ENCODE data around the gene WWOX. TPM values are rescaled to one million over a fixed set of nuclear protein-coding genes. Genes with fewer than 3 reads are reported as not detected.

Gene WWOX
- total and polyA plus RNA-seq, 2 of the 13 experiments (the other 11 are each of a cell fraction or from before 2014, with no cell fraction given): 9.1 to 37.4 TPM

DNA sequence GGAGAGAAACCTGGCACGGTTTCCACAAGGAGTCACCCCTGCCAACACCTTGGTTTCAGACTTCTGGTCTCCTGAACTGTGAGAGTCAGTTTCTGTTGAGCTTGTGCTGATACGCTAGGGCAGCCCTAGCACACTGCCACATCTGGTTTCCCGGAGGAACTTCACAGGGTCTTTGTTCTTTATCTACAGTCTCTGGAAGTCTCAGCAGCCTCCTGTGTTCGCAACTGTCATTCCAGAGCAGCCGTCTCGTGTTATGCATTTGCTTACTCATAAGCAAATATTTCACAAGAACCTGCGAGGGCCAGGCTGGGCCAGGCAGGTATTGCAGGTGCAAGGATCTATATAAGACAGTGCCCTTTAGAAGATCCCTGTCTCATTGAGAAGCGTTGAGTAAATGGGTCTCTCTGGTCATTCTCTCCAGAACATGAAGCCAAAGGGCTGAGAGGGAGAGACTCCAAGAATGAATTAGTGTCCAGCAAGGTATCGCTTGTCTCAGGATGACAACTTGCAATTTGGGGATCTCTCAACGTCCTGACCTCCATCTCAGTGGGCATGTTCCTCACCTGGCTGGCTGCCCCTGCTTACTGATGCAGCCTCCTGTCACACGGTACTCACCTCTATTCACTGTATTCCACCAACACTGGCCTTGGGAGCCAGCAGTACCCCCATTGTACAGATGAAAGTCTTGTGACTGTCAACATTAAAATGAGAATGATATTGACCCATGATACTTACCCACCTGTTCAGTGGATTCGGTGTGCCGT lies 141.2 kb downstream of the WWOX start (continued):
- no peak for TF ChIP-seq ZNF225 (CRISPR knock-in tag; IDR thresholded peaks at IDR 0.05)
- no peak for TF ChIP-seq ZNF121 (CRISPR knock-in tag; IDR thresholded peaks at IDR 0.05)
- TF ChIP-seq NFYC (CRISPR knock-in tag; IDR thresholded peaks at IDR 0.05): no peak
- TF ChIP-seq GLI4 (CRISPR knock-in tag; IDR thresholded peaks at IDR 0.05; ENCODE audit: borderline replicate concordance): no peak
- TF ChIP-seq NFE2L2 (IDR thresholded peaks at IDR 0.05; ENCODE audit: low read length): peak; percentile 34; the same call in 1 of the 2 replicates
- TF ChIP-seq ZNF138 (CRISPR knock-in tag; IDR thresholded peaks at IDR 0.05; ENCODE audit: low read depth): no peak
- no peak for TF ChIP-seq SNRNP70 (IDR thresholded peaks at IDR 0.05; ENCODE audit: low read depth, low read length)
- TF ChIP-seq ZNF674 (CRISPR knock-in tag; IDR thresholded peaks at IDR 0.05; ENCODE audit: low read depth): no peak
- TF ChIP-seq, protein P1, sequence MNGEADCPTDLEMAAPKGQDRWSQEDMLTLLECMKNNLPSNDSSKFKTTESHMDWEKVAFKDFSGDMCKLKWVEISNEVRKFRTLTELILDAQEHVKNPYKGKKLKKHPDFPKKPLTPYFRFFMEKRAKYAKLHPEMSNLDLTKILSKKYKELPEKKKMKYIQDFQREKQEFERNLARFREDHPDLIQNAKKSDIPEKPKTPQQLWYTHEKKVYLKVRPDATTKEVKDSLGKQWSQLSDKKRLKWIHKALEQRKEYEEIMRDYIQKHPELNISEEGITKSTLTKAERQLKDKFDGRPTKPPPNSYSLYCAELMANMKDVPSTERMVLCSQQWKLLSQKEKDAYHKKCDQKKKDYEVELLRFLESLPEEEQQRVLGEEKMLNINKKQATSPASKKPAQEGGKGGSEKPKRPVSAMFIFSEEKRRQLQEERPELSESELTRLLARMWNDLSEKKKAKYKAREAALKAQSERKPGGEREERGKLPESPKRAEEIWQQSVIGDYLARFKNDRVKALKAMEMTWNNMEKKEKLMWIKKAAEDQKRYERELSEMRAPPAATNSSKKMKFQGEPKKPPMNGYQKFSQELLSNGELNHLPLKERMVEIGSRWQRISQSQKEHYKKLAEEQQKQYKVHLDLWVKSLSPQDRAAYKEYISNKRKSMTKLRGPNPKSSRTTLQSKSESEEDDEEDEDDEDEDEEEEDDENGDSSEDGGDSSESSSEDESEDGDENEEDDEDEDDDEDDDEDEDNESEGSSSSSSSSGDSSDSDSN (CRISPR knock-in tag; IDR thresholded peaks at IDR 0.05): peak; percentile 47; the same call in 1 of the 2 replicates
- no peak for TF ChIP-seq ZNF101 (CRISPR knock-in tag; IDR thresholded peaks at IDR 0.05; ENCODE audit: borderline replicate concordance, low read depth)
- no peak for TF ChIP-seq RFX1 (IDR thresholded peaks at IDR 0.05)
- no peak; the same call in 1 of the 2 replicates for TF ChIP-seq ZNF256 (CRISPR knock-in tag; conservative IDR thresholded peaks at IDR 0.05)
- TF ChIP-seq ZBTB38 (CRISPR knock-in tag; IDR thresholded peaks at IDR 0.05): peak; percentile 64
- TF ChIP-seq ISX (CRISPR knock-in tag; conservative IDR thresholded peaks at IDR 0.05): no peak
- no peak for TF ChIP-seq ZKSCAN5 (CRISPR knock-in tag; IDR thresholded peaks at IDR 0.05)
- TF ChIP-seq, protein P2, sequence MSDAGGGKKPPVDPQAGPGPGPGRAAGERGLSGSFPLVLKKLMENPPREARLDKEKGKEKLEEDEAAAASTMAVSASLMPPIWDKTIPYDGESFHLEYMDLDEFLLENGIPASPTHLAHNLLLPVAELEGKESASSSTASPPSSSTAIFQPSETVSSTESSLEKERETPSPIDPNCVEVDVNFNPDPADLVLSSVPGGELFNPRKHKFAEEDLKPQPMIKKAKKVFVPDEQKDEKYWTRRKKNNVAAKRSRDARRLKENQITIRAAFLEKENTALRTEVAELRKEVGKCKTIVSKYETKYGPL (CRISPR knock-in tag; IDR thresholded peaks at IDR 0.05): no peak
- TF ChIP-seq FOXA1 (IDR thresholded peaks at IDR 0.05): no peak
- 0 out of 2 replicates have a peak, but pooled peaks have one; percentile 5 for TF ChIP-seq FOXA1 (CRISPR knock-in tag; IDR thresholded peaks at IDR 0.05)
- TF ChIP-seq, protein P3, sequence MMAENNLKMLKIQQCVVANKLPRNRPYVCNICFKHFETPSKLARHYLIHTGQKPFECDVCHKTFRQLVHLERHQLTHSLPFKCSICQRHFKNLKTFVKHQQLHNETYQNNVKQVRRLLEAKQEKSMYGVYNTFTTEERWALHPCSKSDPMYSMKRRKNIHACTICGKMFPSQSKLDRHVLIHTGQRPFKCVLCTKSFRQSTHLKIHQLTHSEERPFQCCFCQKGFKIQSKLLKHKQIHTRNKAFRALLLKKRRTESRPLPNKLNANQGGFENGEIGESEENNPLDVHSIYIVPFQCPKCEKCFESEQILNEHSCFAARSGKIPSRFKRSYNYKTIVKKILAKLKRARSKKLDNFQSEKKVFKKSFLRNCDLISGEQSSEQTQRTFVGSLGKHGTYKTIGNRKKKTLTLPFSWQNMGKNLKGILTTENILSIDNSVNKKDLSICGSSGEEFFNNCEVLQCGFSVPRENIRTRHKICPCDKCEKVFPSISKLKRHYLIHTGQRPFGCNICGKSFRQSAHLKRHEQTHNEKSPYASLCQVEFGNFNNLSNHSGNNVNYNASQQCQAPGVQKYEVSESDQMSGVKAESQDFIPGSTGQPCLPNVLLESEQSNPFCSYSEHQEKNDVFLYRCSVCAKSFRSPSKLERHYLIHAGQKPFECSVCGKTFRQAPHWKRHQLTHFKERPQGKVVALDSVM (CRISPR knock-in tag; IDR thresholded peaks at IDR 0.05): no peak
- no peak for TF ChIP-seq ZNF720 (CRISPR knock-in tag; IDR thresholded peaks at IDR 0.05)
- TF ChIP-seq CEBPB (IDR thresholded peaks at IDR 0.05; ENCODE audit: borderline replicate concordance, low read depth, low read length): peak; percentile 94
- TF ChIP-seq ZNF234 (CRISPR knock-in tag; conservative IDR thresholded peaks at IDR 0.05): no peak
- TF ChIP-seq, protein P4, sequence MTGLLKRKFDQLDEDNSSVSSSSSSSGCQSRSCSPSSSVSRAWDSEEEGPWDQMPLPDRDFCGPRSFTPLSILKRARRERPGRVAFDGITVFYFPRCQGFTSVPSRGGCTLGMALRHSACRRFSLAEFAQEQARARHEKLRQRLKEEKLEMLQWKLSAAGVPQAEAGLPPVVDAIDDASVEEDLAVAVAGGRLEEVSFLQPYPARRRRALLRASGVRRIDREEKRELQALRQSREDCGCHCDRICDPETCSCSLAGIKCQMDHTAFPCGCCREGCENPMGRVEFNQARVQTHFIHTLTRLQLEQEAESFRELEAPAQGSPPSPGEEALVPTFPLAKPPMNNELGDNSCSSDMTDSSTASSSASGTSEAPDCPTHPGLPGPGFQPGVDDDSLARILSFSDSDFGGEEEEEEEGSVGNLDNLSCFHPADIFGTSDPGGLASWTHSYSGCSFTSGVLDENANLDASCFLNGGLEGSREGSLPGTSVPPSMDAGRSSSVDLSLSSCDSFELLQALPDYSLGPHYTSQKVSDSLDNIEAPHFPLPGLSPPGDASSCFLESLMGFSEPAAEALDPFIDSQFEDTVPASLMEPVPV (CRISPR knock-in tag; IDR thresholded peaks at IDR 0.05): no peak
- TF ChIP-seq PHB2 (IDR thresholded peaks at IDR 0.05; ENCODE audit: partially characterized antibody): no peak
- TF ChIP-seq ZNF12 (CRISPR knock-in tag; IDR thresholded peaks at IDR 0.05): peak; percentile 73; the same call in 1 of the 2 replicates
